Stomach smooth muscle (tissue), 2 donors: ENCODE measurements around the gene PITPNB.

Experiments
- H3K27ac ChIP-seq: one replicate; pipeline ENCODE4 v1.7.0; 2013; ENCODE audit warnings: mild to moderate bottlenecking, low read length, inconsistent platforms
- H3K27me3 ChIP-seq, 2 donors: one replicate each; pipeline ENCODE4 v1.7.0; 2013; ENCODE audit warnings: low read length in 2 of 2; ENCODE audit not compliant: insufficient read depth in 2 of 2, control insufficient read depth in 1 of 2
- H3K36me3 ChIP-seq, 2 donors: one replicate each; pipeline ENCODE4 v1.7.0; 2013; ENCODE audit warnings: low read length in 2 of 2; ENCODE audit not compliant: control insufficient read depth in 2 of 2, insufficient read depth in 2 of 2
- H3K4me1 ChIP-seq: one replicate; pipeline ENCODE4 v1.7.0; 2013; ENCODE audit warnings: low read length; ENCODE audit not compliant: control insufficient read depth, insufficient read depth
- H3K4me3 ChIP-seq, 2 donors: one replicate each; pipeline ENCODE4 v1.7.0; 2013; ENCODE audit warnings: low read length in 2 of 2
- H3K9ac ChIP-seq, 2 donors: one replicate each; pipeline ENCODE4 v1.7.0; 2013; ENCODE audit warnings: low read length in 2 of 2, mild to moderate bottlenecking in 1 of 2
- H3K9me3 ChIP-seq, 2 donors: one replicate each; pipeline ENCODE4 v1.7.0; 2013; ENCODE audit warnings: low read length in 2 of 2; ENCODE audit not compliant: control insufficient read depth in 2 of 2
- donor health status: healthy.
- donor health status: Pancreatic carcinoma.

PITPNB gene

GRCh38 chr22:27879923-27880322 lies 39.1 kb downstream of the PITPNB start:
- no peak overlapping the region for H3K4me3 ChIP-seq
- H3K27me3 ChIP-seq: no peaks in the 10 kb centered on the region
- peak overlapping the region; percentile 85 for H3K27ac ChIP-seq
- H3K9ac ChIP-seq: no peak overlapping the region
- H3K9me3 ChIP-seq: no peaks in the 10 kb centered on the region
- peaks cover 47% of the 10 kb centered on the region for H3K4me1 ChIP-seq
- peaks cover 0 to 4% of the 10 kb centered on the region in 2 donors for H3K36me3 ChIP-seq

GRCh38 chr22:27878541-27878940 lies 40.5 kb downstream of the PITPNB start:
- Histone ChIP-seq H3K4me3 (no peak overlapping the region), H3K9me3 (no peaks in the 10 kb centered on the region), H3K4me1 (peaks cover 55% of the 10 kb centered on the region)

GRCh38 chr22:27877501-27877900 lies 41.6 kb downstream of the PITPNB start:
- peaks cover 0 to under 1% of the 10 kb centered on the region in 2 donors for H3K36me3 ChIP-seq
- H3K4me1 ChIP-seq: peaks cover 53% of the 10 kb centered on the region
- H3K27me3 ChIP-seq: no peaks in the 10 kb centered on the region
- H3K27ac ChIP-seq: peak overlapping the region; percentile 58
- H3K4me3 ChIP-seq: peak overlapping the region; percentile 26 to 36
- H3K9me3 ChIP-seq: no peaks in the 10 kb centered on the region
- peak overlapping the region in 1 of 2 donors; percentile 10 for H3K9ac ChIP-seq

More at GRCh38 chr22:27878541-27878940, 40.5 kb downstream of the PITPNB start:
- peak overlapping the region in 1 of 2 donors; percentile 30 for H3K9ac ChIP-seq
- H3K27ac ChIP-seq: peak overlapping the region; percentile 60
- no peaks in the 10 kb centered on the region for H3K27me3 ChIP-seq
- no peaks in the 10 kb centered on the region for H3K36me3 ChIP-seq

- Histone ChIP-seq H3K9me3 (peaks cover 0 to 1% of the 10 kb centered on the region in 2 donors), H3K4me3 (no peak overlapping the region), H3K27me3 (no peaks in the 10 kb centered on the region), H3K36me3 (peaks cover 0 to 4% of the 10 kb centered on the region in 2 donors), H3K27ac (peak overlapping the region; percentile 58), H3K9ac (no peak overlapping the region), H3K4me1 (peaks cover 51% of the 10 kb centered on the region)
Observed at GRCh38 chr22:27876684-27877083, 42.4 kb downstream of the PITPNB start.

GRCh38 chr22:27875951-27876350 lies 43.1 kb downstream of the PITPNB start:
- no peak overlapping the region for H3K27ac ChIP-seq
- H3K27me3 ChIP-seq: no peaks in the 10 kb centered on the region
- H3K36me3 ChIP-seq: peaks cover 0 to 10% of the 10 kb centered on the region in 2 donors
- H3K9me3 ChIP-seq: peaks cover 0 to 6% of the 10 kb centered on the region in 2 donors
- H3K4me1 ChIP-seq: peaks cover 51% of the 10 kb centered on the region
- H3K4me3 ChIP-seq: no peak overlapping the region
- no peak overlapping the region for H3K9ac ChIP-seq

GRCh38 chr22:27874764-27875163 lies 44.3 kb downstream of the PITPNB start:
- Histone ChIP-seq H3K36me3 (peaks cover 7 to 11% of the 10 kb centered on the region in 2 donors), H3K9me3 (peaks cover 0 to 6% of the 10 kb centered on the region in 2 donors), H3K9ac (peak overlapping the region in 1 of 2 donors; percentile 0), H3K4me3 (no peak overlapping the region), H3K27me3 (no peaks in the 10 kb centered on the region), H3K27ac (peak overlapping the region; percentile 80), H3K4me1 (peaks cover 44% of the 10 kb centered on the region)

- Histone ChIP-seq H3K4me3 (peak overlapping the region in 1 of 2 donors; percentile 36), H3K36me3 (peaks cover 7 to 11% of the 10 kb centered on the region in 2 donors), H3K9ac (peak overlapping the region in 1 of 2 donors; percentile 0), H3K27ac (peak overlapping the region; percentile 80), H3K9me3 (peaks cover 0 to 6% of the 10 kb centered on the region in 2 donors), H3K27me3 (no peaks in the 10 kb centered on the region), H3K4me1 (peaks cover 42% of the 10 kb centered on the region)
Observed at GRCh38 chr22:27874185-27874584, 44.9 kb downstream of the PITPNB start.

- H3K27me3 ChIP-seq: no peaks in the 10 kb centered on the region
- peak overlapping the region in 1 of 2 donors; percentile 36 for H3K4me3 ChIP-seq
- peaks cover 7 to 11% of the 10 kb centered on the region in 2 donors for H3K36me3 ChIP-seq
- peaks cover 0 to 6% of the 10 kb centered on the region in 2 donors for H3K9me3 ChIP-seq
- H3K4me1 ChIP-seq: peaks cover 41% of the 10 kb centered on the region
- H3K27ac ChIP-seq: peak overlapping the region; percentile 80
- no peak overlapping the region for H3K9ac ChIP-seq
Observed at GRCh38 chr22:27873472-27873871, 45.6 kb downstream of the PITPNB start.

- peaks cover 7 to 11% of the 10 kb centered on the region in 2 donors for H3K36me3 ChIP-seq
- H3K27me3 ChIP-seq: no peaks in the 10 kb centered on the region
- peak overlapping the region; percentile 80 for H3K27ac ChIP-seq
- no peak overlapping the region for H3K9ac ChIP-seq
- no peak overlapping the region for H3K4me3 ChIP-seq
- H3K4me1 ChIP-seq: peaks cover 39% of the 10 kb centered on the region
- H3K9me3 ChIP-seq: peaks cover 0 to 6% of the 10 kb centered on the region in 2 donors
Observed at GRCh38 chr22:27872488-27872887, 46.6 kb downstream of the PITPNB start.

- H3K4me1 ChIP-seq: peaks cover 40% of the 10 kb centered on the region
- H3K27ac ChIP-seq: peak overlapping the region; percentile 18
- no peak overlapping the region for H3K9ac ChIP-seq
Observed at GRCh38 chr22:27871306-27872014, 47.6 kb downstream of the PITPNB start.

More at GRCh38 chr22:27871306-27872014, 47.6 kb downstream of the PITPNB start:
- H3K27me3 ChIP-seq: no peaks in the 10 kb centered on the region
- H3K4me3 ChIP-seq: no peak overlapping the region
- H3K36me3 ChIP-seq: peaks cover 7 to 11% of the 10 kb centered on the region in 2 donors
- H3K9me3 ChIP-seq: peaks cover 0 to 6% of the 10 kb centered on the region in 2 donors
